Activated CD8-positive, alpha-beta T cell treated with anti-CD3 and anti-CD28 coated beads, Interleukin-2, amount 10 ng/mL, durations not matched to agents 7 days and 5 days (primary cell): ENCODE data around the gene SULT2A1. TPM values are rescaled to one million over a fixed set of nuclear protein-coding genes. Genes with fewer than 3 reads are reported as not detected.
"Not testable (repeated sequence)": the region's sequence is repeated elsewhere in the genome, so short reads cannot be mapped to it uniquely, and the experiment has no call there.

Source experiments
- ATAC-seq: fragments of 150-1000 bp; cut with Tn5 transposase; one replicate; pipeline ENCODE4 v1.10.0; 2021; ENCODE audit warnings: moderate library complexity
- CTCF ChIA-PET: fragments of 350-600 bp; sonication (Branson Sonifier 250); formaldehyde crosslinking; loops from one replicate; lab custom pipeline; 2021; ENCODE audit warnings: antibody characterized with exemption; lab: Charles Lee
- POLR2A ChIA-PET: fragments of 350-600 bp; sonication (Branson Sonifier 250); formaldehyde crosslinking; loops from one replicate; lab custom pipeline; 2021; ENCODE audit warnings: antibody characterized with exemption; lab: Charles Lee
- DNase-seq: peaks from one replicate; pipeline ENCODE4 v3.0.0-alpha.2; 2020
- H3K27ac Mint-ChIP-seq: one replicate; pipeline ENCODE4 v1.8.0; 2021; ENCODE audit warnings: mild to moderate bottlenecking, mixed read lengths
- H3K27me3 Mint-ChIP-seq: one replicate; pipeline ENCODE4 v1.8.0; 2021; ENCODE audit warnings: low read depth, mixed read lengths
- H3K36me3 Mint-ChIP-seq: one replicate; pipeline ENCODE4 v1.8.0; 2021; ENCODE audit warnings: low read depth, mixed read lengths
- H3K4me1 Mint-ChIP-seq: one replicate; pipeline ENCODE4 v1.8.0; 2021; ENCODE audit warnings: low read depth, mixed read lengths
- H3K4me3 Mint-ChIP-seq: one replicate; pipeline ENCODE4 v1.8.0; 2021; ENCODE audit warnings: mild to moderate bottlenecking, mixed read lengths
- H3K9me3 Mint-ChIP-seq: one replicate; pipeline ENCODE4 v1.8.0; 2022; ENCODE audit warnings: mixed read lengths; ENCODE audit not compliant: insufficient read depth
- total RNA-seq, 2 experiments: library from RNA; stranded (reverse); gene quantifications; one replicate each; pipeline ENCODE4 v1.2.3, GENCODE V29; 2021

Gene SULT2A1
- total RNA-seq, 2 experiments from 2014 or later, result not detected

- peaks cover 11% of the 10 kb centered on the region for H3K27me3 Mint-ChIP-seq
- H3K36me3 Mint-ChIP-seq, H3K27ac Mint-ChIP-seq, ATAC-seq, DNase-seq, POLR2A ChIA-PET, H3K4me1 Mint-ChIP-seq, H3K9me3 Mint-ChIP-seq, H3K4me3 Mint-ChIP-seq: not testable (repeated sequence)
- CTCF ChIA-PET, result interaction anchor here (0.9 to 1.2 kb wide), 2 partner anchors 9 to 10 kb away, joined by 3 read pairs; no protein-coding TSS in a partner anchor
Measured at GRCh38 chr19:47858646-47859285, 27.3 kb downstream of the SULT2A1 start, which contains the start of gene TPRX2. TPRX2 (plus strand) TSS chr19:47859235; CDS start chr19:47859247, 12 bp downstream.

- POLR2A ChIA-PET, H3K4me1 Mint-ChIP-seq, DNase-seq, H3K9me3 Mint-ChIP-seq, ATAC-seq, H3K27ac Mint-ChIP-seq, H3K4me3 Mint-ChIP-seq, H3K36me3 Mint-ChIP-seq: not testable (repeated sequence)
- CTCF ChIA-PET, result interaction anchor here (0.9 to 1.2 kb wide), 2 partner anchors 9 to 11 kb away, joined by 3 read pairs; no protein-coding TSS in a partner anchor
- peaks cover 12% of the 10 kb centered on the region for H3K27me3 Mint-ChIP-seq
Measured at GRCh38 chr19:47858231-47858630, 27.9 kb downstream of the SULT2A1 start.

GRCh38 chr19:47854459-47854858, 31.7 kb downstream of the SULT2A1 start:
- Mint-ChIP-seq H3K36me3 (no peaks in the 10 kb centered on the region), H3K9me3 (no peaks in the 10 kb centered on the region), H3K27me3 (peaks cover 16% of the 10 kb centered on the region), H3K4me3 (no peak overlapping the region), H3K27ac (no peak overlapping the region), H3K4me1 (peaks cover 3% of the 10 kb centered on the region)
- CTCF ChIA-PET, result interaction anchor here (1.6 kb wide), 1 partner anchor 15 kb away, joined by 5 read pairs; no protein-coding TSS in a partner anchor
- POLR2A ChIA-PET, result no interaction called here
- DNase-seq (no peak), ATAC-seq (no peak)

DNA sequence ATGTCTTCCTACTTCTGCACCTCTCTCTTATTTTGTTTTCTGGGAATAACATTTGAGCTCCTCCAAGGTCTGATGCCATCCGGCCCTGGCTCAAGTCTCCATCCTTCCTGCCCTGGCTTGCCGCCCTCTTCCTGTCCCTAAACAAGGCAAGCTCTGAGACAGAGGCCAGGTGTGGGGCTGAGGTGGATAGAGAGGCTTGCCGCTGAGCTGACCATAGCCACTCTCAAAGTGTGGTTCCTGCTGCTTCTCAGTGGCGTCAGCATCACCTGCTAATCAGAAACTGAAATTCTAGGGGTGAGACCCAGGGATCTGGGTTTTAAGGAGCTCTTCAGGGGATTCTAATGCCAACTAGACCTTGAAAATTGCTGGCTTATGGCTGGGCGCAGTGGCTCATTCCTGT, 33.1 kb downstream of the SULT2A1 start:
- Mint-ChIP-seq H3K27ac (no peak overlapping the region), H3K27me3 (peaks cover 25% of the 10 kb centered on the region), H3K4me1 (peaks cover 11% of the 10 kb centered on the region), H3K36me3 (no peaks in the 10 kb centered on the region), H3K9me3 (no peaks in the 10 kb centered on the region), H3K4me3 (no peak overlapping the region)
- ChIA-PET POLR2A (no interaction called here), CTCF (interaction anchor here (1.0 to 1.2 kb wide), 2 partner anchors 10 to 16 kb away, joined by 3 to 4 read pairs; no protein-coding TSS in a partner anchor)
- no peak for DNase-seq
- ATAC-seq, result no peak

- DNase-seq, result peak; percentile 43
- no peak for ATAC-seq
- Mint-ChIP-seq H3K9me3 (no peaks in the 10 kb centered on the region), H3K4me1 (peaks cover 8% of the 10 kb centered on the region), H3K27me3 (peaks cover 23% of the 10 kb centered on the region), H3K4me3 (peak overlapping the region; percentile 26), H3K36me3 (no peaks in the 10 kb centered on the region), H3K27ac (no peak overlapping the region)
- ChIA-PET CTCF (interaction anchor here (0.8 to 2.9 kb wide), 3 partner anchors 9 to 20 kb away, joined by 3 to 6 read pairs (median 3); no protein-coding TSS in a partner anchor), POLR2A (interaction anchor here (0.5 kb wide), 1 partner anchor 32 kb away, joined by 3 read pairs; no protein-coding TSS in a partner anchor)
Measured at GRCh38 chr19:47848823-47849473, 37.2 kb downstream of the SULT2A1 start.

DNA sequence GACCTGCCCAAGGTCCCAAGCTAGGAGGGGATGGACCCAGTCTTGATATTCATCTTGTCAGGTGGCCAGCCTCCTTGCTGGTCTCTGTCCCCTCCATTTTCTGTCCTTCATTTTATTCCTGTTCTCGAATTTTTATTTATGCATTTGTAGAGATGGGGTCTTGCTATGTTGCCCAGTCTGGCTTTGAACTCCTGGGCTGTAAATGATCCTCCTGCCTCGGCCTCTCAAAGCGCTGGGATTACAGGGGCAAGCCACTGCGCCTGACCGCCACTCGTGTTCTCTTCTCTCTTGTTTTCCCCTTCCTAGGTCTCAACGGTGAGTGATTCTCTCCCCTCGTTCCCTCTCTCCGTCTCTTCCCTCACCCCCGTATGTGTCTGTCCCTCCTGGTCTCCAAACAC, 37.7 kb downstream of the SULT2A1 start:
- H3K27me3 Mint-ChIP-seq, result peaks cover 20% of the 10 kb centered on the region
- no peaks in the 10 kb centered on the region for H3K9me3 Mint-ChIP-seq
- CTCF ChIA-PET, result interaction anchor here (2.9 kb wide), 1 partner anchor 21 kb away, joined by 6 read pairs; no protein-coding TSS in a partner anchor
- H3K4me3 Mint-ChIP-seq, result no peak overlapping the region
- no peak for ATAC-seq
- H3K4me1 Mint-ChIP-seq, result peaks cover 8% of the 10 kb centered on the region
- POLR2A ChIA-PET, result no interaction called here
- no peak for DNase-seq
- no peak overlapping the region for H3K27ac Mint-ChIP-seq
- H3K36me3 Mint-ChIP-seq, result no peaks in the 10 kb centered on the region

GRCh38 chr19:47842941-47843340, 43.2 kb downstream of the SULT2A1 start:
- Mint-ChIP-seq H3K9me3 (no peaks in the 10 kb centered on the region), H3K4me3 (no peak overlapping the region), H3K27ac (no peak overlapping the region), H3K4me1 (no peaks in the 10 kb centered on the region), H3K27me3 (no peaks in the 10 kb centered on the region), H3K36me3 (no peaks in the 10 kb centered on the region)
- ChIA-PET CTCF (no interaction called here), POLR2A (no interaction called here)
- ATAC-seq (no peak), DNase-seq (no peak)

GRCh38 chr19:47839913-47840312, 46.2 kb downstream of the SULT2A1 start:
- H3K36me3 Mint-ChIP-seq, result no peaks in the 10 kb centered on the region
- H3K4me1 Mint-ChIP-seq, result no peaks in the 10 kb centered on the region
- H3K9me3 Mint-ChIP-seq, result no peaks in the 10 kb centered on the region
- DNase-seq (no peak), ATAC-seq (no peak)
- H3K27ac Mint-ChIP-seq, result no peak overlapping the region
- ChIA-PET CTCF (interaction anchor here (1.6 kb wide), 1 partner anchor 23 kb away, joined by 6 read pairs; no protein-coding TSS in a partner anchor), POLR2A (no interaction called here)
- H3K4me3 Mint-ChIP-seq, result no peak overlapping the region
- no peaks in the 10 kb centered on the region for H3K27me3 Mint-ChIP-seq

GRCh38 chr19:47839411-47839810, 46.7 kb downstream of the SULT2A1 start:
- Mint-ChIP-seq H3K9me3 (no peaks in the 10 kb centered on the region), H3K27me3 (no peaks in the 10 kb centered on the region), H3K4me3 (no peak overlapping the region), H3K4me1 (no peaks in the 10 kb centered on the region), H3K27ac (no peak overlapping the region), H3K36me3 (no peaks in the 10 kb centered on the region)
- POLR2A ChIA-PET, result no interaction called here
- CTCF ChIA-PET, result interaction anchor here (1.6 kb wide), 1 partner anchor 24 kb away, joined by 6 read pairs; no protein-coding TSS in a partner anchor
- DNase-seq (no peak), ATAC-seq (no peak)

DNA sequence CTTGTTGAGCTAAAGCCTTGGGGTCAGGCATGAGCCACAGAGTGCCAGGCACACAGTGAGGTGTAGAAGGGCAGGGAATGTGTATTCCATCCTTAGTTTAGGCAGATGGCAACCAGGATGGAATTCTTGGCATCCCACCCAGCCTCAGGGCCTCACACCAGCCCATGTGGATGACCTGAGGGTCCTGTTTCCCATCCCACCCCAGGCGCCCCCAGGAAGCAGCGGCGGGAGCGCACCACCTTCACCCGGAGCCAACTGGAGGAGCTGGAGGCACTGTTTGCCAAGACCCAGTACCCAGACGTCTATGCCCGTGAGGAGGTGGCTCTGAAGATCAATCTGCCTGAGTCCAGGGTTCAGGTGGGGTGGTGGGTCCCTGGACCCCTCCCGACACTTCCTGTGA, 50.1 kb downstream of the SULT2A1 start:
- Mint-ChIP-seq H3K4me3 (no peak overlapping the region), H3K9me3 (no peaks in the 10 kb centered on the region), H3K4me1 (no peaks in the 10 kb centered on the region), H3K36me3 (no peaks in the 10 kb centered on the region), H3K27me3 (no peaks in the 10 kb centered on the region), H3K27ac (no peak overlapping the region)
- ChIA-PET CTCF (interaction anchor here (0.9 kb wide), 1 partner anchor 33 kb away, joined by 4 read pairs; no protein-coding TSS in a partner anchor), POLR2A (no interaction called here)
- ATAC-seq, result no peak
- DNase-seq, result no peak

GRCh38 chr19:47832723-47833122, 53.4 kb downstream of the SULT2A1 start:
- no peaks in the 10 kb centered on the region for H3K36me3 Mint-ChIP-seq
- H3K4me3 Mint-ChIP-seq, result no peak overlapping the region
- no peaks in the 10 kb centered on the region for H3K9me3 Mint-ChIP-seq
- no peak for DNase-seq
- H3K4me1 Mint-ChIP-seq, result no peaks in the 10 kb centered on the region
- ChIA-PET POLR2A (no interaction called here), CTCF (no interaction called here)
- no peak for ATAC-seq
- H3K27me3 Mint-ChIP-seq, result no peaks in the 10 kb centered on the region
- H3K27ac Mint-ChIP-seq, result no peak overlapping the region

- CTCF ChIA-PET, result interaction anchor here (1.0 kb wide), 1 partner anchor 37 kb away, joined by 3 read pairs; no protein-coding TSS in a partner anchor
- Mint-ChIP-seq H3K27me3 (peaks cover 3% of the 10 kb centered on the region), H3K4me1 (no peaks in the 10 kb centered on the region), H3K9me3 (no peaks in the 10 kb centered on the region), H3K4me3 (no peak overlapping the region), H3K27ac (no peak overlapping the region), H3K36me3 (no peaks in the 10 kb centered on the region)
- no peak for DNase-seq
- no peak for ATAC-seq
- POLR2A ChIA-PET, result no interaction called here
Measured at GRCh38 chr19:47826800-47827199, 59.3 kb downstream of the SULT2A1 start.
